ENCODE measurements around the gene ZBTB7B.

Gene ZBTB7B

DNA sequence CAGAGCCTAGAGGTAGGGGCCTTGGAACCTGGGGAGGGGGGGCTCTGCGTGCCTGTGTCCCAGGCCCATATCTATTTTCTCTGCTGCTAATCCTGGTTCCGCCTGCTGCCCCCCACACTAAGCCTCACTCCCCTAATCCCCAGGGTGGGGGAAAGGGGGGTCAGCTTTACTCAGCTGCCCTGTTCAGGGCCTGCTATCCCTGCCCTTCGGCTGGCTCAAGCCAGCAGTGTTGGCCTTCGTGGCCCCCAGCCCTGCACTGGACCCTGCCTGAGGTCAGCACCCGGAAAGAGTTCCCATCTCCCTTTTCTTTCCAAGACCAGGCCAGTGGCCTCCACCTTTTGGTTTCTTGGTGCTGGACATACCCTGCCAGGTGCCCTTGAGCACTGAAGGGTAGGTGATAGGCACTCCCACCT, 8.4 kb downstream of the ZBTB7B start:
- CTCF ChIA-PET = no interaction called here

DNA sequence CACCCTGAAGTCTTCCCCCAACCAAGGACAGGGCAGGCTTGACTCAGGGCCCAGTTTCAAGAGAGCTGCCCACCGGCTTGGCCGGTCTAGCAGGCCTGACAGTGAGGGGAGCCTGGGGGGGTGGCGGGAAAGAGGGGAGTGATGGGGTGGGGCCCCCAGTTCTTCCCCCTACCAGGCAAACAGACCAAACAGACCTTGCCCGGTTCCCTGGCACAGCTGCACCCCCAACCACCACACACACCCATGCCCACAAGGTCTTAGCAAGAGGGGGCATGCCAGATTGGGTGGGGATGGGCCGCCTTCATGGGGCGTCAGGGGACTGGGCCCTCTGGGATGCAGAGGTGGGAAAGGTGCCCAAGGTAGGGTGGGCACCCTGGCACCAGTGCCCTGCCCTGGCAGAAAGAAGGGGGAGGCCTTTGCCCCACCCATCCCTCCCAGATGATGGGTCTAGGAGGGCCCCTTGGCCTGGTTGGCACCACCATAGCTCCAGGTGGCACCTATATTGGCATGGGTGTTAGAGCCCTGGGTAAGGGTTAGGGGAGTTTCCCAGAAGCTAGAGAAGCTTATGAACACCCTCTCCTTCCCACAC, 8.9 kb downstream of the ZBTB7B start:
- CTCF ChIA-PET = interaction anchor here (1.0 to 1.4 kb wide), 2 partner anchors 9 to 18 kb away, joined by 3 to 4 read pairs; partner anchors contain the start of genes LENEP and ZBTB7B

More for the DNA sequence above, 8.4 kb downstream of the ZBTB7B start:
- peaks cover 10% of the 10 kb centered on the region for H3K4me1 ChIP-seq (ENCODE audit: control insufficient read depth, insufficient read depth, low read length)
- H3K9me3 ChIP-seq (ENCODE audit: control insufficient read depth, insufficient read depth, low read depth, low read length) = no peaks in the 10 kb centered on the region
- no peak overlapping the region for H3K27ac ChIP-seq (ENCODE audit: extremely low read depth, low read depth, low read length)
- H3K36me3 ChIP-seq (ENCODE audit: control insufficient read depth in 2 of 2, insufficient read depth in 1 of 2, low read length in 2 of 2) = peaks cover 0 to 29% of the 10 kb centered on the region in 2 experiments; a peak in 1 of 3 replicates
- POLR2A ChIA-PET = no interaction called here
- TF ChIP-seq, protein P1, sequence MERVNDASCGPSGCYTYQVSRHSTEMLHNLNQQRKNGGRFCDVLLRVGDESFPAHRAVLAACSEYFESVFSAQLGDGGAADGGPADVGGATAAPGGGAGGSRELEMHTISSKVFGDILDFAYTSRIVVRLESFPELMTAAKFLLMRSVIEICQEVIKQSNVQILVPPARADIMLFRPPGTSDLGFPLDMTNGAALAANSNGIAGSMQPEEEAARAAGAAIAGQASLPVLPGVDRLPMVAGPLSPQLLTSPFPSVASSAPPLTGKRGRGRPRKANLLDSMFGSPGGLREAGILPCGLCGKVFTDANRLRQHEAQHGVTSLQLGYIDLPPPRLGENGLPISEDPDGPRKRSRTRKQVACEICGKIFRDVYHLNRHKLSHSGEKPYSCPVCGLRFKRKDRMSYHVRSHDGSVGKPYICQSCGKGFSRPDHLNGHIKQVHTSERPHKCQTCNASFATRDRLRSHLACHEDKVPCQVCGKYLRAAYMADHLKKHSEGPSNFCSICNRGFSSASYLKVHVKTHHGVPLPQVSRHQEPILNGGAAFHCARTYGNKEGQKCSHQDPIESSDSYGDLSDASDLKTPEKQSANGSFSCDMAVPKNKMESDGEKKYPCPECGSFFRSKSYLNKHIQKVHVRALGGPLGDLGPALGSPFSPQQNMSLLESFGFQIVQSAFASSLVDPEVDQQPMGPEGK (tag by site-specific recombination; IDR thresholded peaks at IDR 0.05) = peak; percentile 27; the same call in 1 of the 2 replicates
- TF ChIP-seq ZNF366 (tag by site-specific recombination; conservative IDR thresholded peaks at IDR 0.05) (no peak), SP7 (tag by site-specific recombination; IDR thresholded peaks at IDR 0.05) (no peak)
- no peak overlapping the region for H3K4me3 ChIP-seq (ENCODE audit: low read depth, low read length)

DNA sequence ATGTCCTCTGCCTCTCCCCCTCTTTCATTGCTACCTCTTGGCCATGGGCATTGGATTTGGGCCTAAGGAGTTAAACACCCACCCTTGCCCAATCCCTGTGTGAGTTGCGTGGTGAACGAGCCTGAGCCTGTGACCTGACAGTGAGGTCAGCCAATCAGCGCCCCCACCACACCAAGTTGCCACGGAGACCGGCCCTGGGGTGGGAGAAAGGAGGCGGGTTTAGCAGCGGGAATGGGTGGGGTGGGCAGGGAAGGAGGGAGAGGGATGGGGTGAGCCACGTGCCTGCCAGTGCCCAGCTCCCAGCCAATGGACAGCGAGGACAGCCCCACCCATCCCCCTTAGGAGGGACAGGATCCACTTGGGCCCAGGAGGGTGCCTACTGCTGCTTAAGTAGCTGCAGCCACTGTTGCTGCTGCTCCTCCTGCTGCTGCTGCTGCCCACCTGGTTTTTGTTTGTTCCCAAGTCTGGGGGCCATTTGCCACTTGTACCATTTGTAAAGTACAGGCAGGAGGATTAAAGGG, 9.5 kb downstream of the ZBTB7B start:
- no peak overlapping the region for H3K4me3 ChIP-seq (ENCODE audit: low read depth, low read length)
- H3K36me3 ChIP-seq (ENCODE audit: control insufficient read depth in 2 of 2, insufficient read depth in 1 of 2, low read length in 2 of 2) = peaks cover 0 to 37% of the 10 kb centered on the region in 2 experiments; a peak in 1 of 3 replicates
- ChIA-PET POLR2A (interaction anchor here (1.0 to 1.6 kb wide), 6 partner anchors 8 to 155 kb away, joined by 3 to 8 read pairs (median 4); partner anchors contain the start of gene PYGO2), CTCF (interaction anchor here (0.6 to 1.4 kb wide), 4 partner anchors 10 to 79 kb away, joined by 3 to 4 read pairs (median 4); partner anchors contain the start of genes LENEP, PYGO2 and ZBTB7B)
- peaks cover 13% of the 10 kb centered on the region for H3K4me1 ChIP-seq (ENCODE audit: control insufficient read depth, insufficient read depth, low read length)
- 0 out of 2 replicates have a peak overlapping the region, but pooled peaks have one; percentile 24 for H3K27ac ChIP-seq (ENCODE audit: extremely low read depth, low read depth, low read length)
- H3K9me3 ChIP-seq (ENCODE audit: control insufficient read depth, insufficient read depth, low read depth, low read length) = no peaks in the 10 kb centered on the region
- TF ChIP-seq ZNF223 (tag by site-specific recombination; IDR thresholded peaks at IDR 0.05) (no peak), ZNF548 (tag by site-specific recombination; IDR thresholded peaks at IDR 0.05) (no peak), GLI2 (tag by site-specific recombination; IDR thresholded peaks at IDR 0.05; ENCODE audit: borderline replicate concordance, low read depth) (no peak), ZSCAN30 (tag by site-specific recombination; IDR thresholded peaks at IDR 0.05) (no peak), ZNF274 (IDR thresholded peaks at IDR 0.05; ENCODE audit: low read length) (no peak), ZNF274 (tag by site-specific recombination; IDR thresholded peaks at IDR 0.05; ENCODE audit: borderline replicate concordance) (no peak), ZNF341 (tag by site-specific recombination; IDR thresholded peaks at IDR 0.05; ENCODE audit: low read depth) (peak; percentile 57), ZNF221 (tag by site-specific recombination; IDR thresholded peaks at IDR 0.05; ENCODE audit: borderline replicate concordance) (no peak), ZBTB20 (tag by site-specific recombination; IDR thresholded peaks at IDR 0.05) (no peak), SP2 (tag by site-specific recombination; IDR thresholded peaks at IDR 0.05) (peak; percentile 92), ZNF610 (tag by site-specific recombination; IDR thresholded peaks at IDR 0.05; ENCODE audit: borderline replicate concordance) (no peak)
- TF ChIP-seq, protein P2, sequence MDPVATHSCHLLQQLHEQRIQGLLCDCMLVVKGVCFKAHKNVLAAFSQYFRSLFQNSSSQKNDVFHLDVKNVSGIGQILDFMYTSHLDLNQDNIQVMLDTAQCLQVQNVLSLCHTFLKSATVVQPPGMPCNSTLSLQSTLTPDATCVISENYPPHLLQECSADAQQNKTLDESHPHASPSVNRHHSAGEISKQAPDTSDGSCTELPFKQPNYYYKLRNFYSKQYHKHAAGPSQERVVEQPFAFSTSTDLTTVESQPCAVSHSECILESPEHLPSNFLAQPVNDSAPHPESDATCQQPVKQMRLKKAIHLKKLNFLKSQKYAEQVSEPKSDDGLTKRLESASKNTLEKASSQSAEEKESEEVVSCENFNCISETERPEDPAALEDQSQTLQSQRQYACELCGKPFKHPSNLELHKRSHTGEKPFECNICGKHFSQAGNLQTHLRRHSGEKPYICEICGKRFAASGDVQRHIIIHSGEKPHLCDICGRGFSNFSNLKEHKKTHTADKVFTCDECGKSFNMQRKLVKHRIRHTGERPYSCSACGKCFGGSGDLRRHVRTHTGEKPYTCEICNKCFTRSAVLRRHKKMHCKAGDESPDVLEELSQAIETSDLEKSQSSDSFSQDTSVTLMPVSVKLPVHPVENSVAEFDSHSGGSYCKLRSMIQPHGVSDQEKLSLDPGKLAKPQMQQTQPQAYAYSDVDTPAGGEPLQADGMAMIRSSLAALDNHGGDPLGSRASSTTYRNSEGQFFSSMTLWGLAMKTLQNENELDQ (tag by site-specific recombination; IDR thresholded peaks at IDR 0.05; ENCODE audit: low read depth) = no peak
- TF ChIP-seq, protein P3, sequence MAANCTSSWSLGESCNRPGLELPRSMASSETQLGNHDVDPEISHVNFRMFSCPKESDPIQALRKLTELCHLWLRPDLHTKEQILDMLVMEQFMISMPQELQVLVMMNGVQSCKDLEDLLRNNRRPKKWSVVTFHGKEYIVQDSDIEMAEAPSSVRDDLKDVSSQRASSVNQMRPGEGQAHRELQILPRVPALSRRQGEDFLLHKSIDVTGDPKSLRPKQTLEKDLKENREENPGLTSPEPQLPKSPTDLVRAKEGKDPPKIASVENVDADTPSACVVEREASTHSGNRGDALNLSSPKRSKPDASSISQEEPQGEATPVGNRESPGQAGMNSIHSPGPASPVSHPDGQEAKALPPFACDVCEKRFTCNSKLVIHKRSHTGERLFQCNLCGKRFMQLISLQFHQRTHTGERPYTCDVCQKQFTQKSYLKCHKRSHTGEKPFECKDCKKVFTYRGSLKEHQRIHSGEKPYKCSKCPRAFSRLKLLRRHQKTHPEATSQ (tag by site-specific recombination; IDR thresholded peaks at IDR 0.05) = no peak
- TF ChIP-seq, protein P4, sequence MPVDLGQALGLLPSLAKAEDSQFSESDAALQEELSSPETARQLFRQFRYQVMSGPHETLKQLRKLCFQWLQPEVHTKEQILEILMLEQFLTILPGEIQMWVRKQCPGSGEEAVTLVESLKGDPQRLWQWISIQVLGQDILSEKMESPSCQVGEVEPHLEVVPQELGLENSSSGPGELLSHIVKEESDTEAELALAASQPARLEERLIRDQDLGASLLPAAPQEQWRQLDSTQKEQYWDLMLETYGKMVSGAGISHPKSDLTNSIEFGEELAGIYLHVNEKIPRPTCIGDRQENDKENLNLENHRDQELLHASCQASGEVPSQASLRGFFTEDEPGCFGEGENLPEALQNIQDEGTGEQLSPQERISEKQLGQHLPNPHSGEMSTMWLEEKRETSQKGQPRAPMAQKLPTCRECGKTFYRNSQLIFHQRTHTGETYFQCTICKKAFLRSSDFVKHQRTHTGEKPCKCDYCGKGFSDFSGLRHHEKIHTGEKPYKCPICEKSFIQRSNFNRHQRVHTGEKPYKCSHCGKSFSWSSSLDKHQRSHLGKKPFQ (tag by site-specific recombination; IDR thresholded peaks at IDR 0.05) = no peak

More for the DNA sequence above, 8.9 kb downstream of the ZBTB7B start:
- H3K27ac ChIP-seq (ENCODE audit: extremely low read depth, low read depth, low read length) = no peak overlapping the region
- H3K36me3 ChIP-seq (ENCODE audit: control insufficient read depth in 2 of 2, insufficient read depth in 1 of 2, low read length in 2 of 2) = peaks cover 0 to 34% of the 10 kb centered on the region in 2 experiments; a peak in 1 of 3 replicates
- no peaks in the 10 kb centered on the region for H3K9me3 ChIP-seq (ENCODE audit: control insufficient read depth, insufficient read depth, low read depth, low read length)
- H3K4me1 ChIP-seq (ENCODE audit: control insufficient read depth, insufficient read depth, low read length) = peaks cover 10% of the 10 kb centered on the region
- TF ChIP-seq, protein P5, sequence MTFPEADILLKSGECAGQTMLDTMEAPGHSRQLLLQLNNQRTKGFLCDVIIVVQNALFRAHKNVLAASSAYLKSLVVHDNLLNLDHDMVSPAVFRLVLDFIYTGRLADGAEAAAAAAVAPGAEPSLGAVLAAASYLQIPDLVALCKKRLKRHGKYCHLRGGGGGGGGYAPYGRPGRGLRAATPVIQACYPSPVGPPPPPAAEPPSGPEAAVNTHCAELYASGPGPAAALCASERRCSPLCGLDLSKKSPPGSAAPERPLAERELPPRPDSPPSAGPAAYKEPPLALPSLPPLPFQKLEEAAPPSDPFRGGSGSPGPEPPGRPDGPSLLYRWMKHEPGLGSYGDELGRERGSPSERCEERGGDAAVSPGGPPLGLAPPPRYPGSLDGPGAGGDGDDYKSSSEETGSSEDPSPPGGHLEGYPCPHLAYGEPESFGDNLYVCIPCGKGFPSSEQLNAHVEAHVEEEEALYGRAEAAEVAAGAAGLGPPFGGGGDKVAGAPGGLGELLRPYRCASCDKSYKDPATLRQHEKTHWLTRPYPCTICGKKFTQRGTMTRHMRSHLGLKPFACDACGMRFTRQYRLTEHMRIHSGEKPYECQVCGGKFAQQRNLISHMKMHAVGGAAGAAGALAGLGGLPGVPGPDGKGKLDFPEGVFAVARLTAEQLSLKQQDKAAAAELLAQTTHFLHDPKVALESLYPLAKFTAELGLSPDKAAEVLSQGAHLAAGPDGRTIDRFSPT (tag by site-specific recombination; IDR thresholded peaks at IDR 0.05) = peak; percentile 93
- TF ChIP-seq ZIC2 (tag by site-specific recombination; IDR thresholded peaks at IDR 0.05) = no peak
- H3K4me3 ChIP-seq (ENCODE audit: low read depth, low read length) = no peak overlapping the region
- POLR2A ChIA-PET = interaction anchor here (1.0 to 1.6 kb wide), 6 partner anchors 8 to 156 kb away, joined by 3 to 8 read pairs (median 4); partner anchors contain the start of gene PYGO2

All from HEK293 (cell line).